HL-60/S4 (cell line): ENCODE results near the gene RFX3.

Experiments used
- in situ Hi-C: fragments of 300-500 bp; cut with MboI; formaldehyde crosslinking; loops from 2 replicates; pipeline ENCODE4 v1.14.3; 2022; ENCODE audit warnings: low sequenced_read_pairs

The RFX3 gene

GRCh38 chr9:3478549-3478953, 47.2 kb downstream of the RFX3 start:
- in situ Hi-C loops, result no loop called here

GRCh38 chr9:3477236-3477834, 48.5 kb downstream of the RFX3 start:
- in situ Hi-C loops, result no loop called here

- in situ Hi-C loops, result no loop called here
Observed at GRCh38 chr9:3475300-3476020, 50.3 kb downstream of the RFX3 start.

GRCh38 chr9:3474821-3475220, 51.0 kb downstream of the RFX3 start:
- in situ Hi-C loops, result loop anchor here (25.0 kb wide), 1 partner anchor 887 kb away; no protein-coding TSS in a partner anchor

DNA sequence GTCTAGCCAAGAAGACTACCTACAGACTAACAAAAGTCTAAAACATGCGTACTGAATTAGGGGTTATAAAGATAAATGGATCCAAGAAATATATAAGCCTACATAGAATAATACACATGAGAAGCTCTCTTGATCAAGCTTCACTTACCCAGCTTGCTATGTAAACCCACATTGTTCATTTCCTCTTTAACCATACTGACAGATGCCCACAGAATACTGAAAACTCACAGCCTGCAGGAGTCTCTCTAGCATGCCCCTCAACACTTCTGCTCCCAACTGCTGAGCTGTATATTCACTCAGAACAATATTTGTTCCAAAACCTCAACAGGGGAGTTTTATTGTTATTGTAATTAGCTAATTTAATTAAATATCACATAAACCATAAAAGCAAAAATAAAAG, 52.4 kb downstream of the RFX3 start:
- in situ Hi-C loops, result loop anchor here (25.0 kb wide), 1 partner anchor 889 kb away; no protein-coding TSS in a partner anchor

DNA sequence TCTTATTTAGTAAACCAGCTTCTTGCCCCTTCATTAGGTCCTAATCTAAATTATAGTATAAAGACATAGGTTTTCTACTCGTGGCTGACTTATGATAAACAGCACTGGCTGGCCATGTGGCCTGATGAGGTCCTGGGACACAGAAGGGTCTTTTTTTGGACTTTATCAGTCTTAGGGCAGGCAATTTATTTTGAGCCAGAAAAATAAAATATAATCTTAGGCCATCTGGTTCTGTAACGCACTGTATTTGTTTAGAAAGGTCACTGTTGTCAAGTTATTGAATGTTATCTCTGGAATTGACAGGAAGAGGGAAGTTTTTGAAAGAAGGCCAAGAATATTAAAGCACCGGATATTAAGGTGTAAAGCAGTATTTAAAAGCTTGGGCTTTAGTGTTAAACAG, 53.9 kb downstream of the RFX3 start:
- in situ Hi-C loops, result loop anchor here (25.0 kb wide), 1 partner anchor 890 kb away; no protein-coding TSS in a partner anchor

GRCh38 chr9:3468421-3469205, 57.2 kb downstream of the RFX3 start:
- in situ Hi-C loops, result loop anchor here (25.0 kb wide), 1 partner anchor 894 kb away; no protein-coding TSS in a partner anchor

- in situ Hi-C loops, result loop anchor here (25.0 kb wide), 1 partner anchor 895 kb away; no protein-coding TSS in a partner anchor
Observed at GRCh38 chr9:3467593-3468219, 58.1 kb downstream of the RFX3 start.

- in situ Hi-C loops, result loop anchor here (25.0 kb wide), 1 partner anchor 898 kb away; no protein-coding TSS in a partner anchor
Observed at GRCh38 chr9:3464033-3464638, 61.7 kb downstream of the RFX3 start.

DNA sequence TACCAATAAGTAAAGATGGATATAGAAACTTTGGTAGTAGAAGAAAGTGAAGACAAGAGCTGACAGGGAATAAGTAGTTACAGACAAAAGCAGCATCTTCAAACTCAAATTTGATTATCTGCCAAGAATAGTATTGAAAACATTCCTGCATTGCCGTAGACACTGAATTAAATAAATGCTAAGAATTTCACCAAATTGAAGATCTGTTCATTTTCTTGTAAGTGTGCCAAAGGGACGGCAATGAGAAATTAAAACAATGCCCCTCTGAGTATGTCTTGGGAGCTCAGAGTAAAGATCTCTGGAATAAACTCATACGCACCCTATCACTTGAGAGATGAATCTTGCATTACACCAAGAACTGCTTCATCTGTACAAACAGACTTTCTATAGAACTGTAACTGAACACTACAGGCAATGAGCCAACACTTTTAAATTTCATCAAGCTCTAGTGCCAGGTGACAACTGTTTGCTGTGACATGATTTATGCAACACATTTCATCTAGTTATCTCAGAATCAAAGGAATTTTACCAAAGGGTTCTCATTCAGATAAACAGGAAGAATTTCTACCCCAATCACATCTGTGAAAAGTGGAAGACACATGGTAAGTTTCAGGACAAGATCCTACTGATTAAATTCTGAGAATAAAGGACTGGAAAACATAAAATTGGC, 66.9 kb downstream of the RFX3 start:
- in situ Hi-C loops, result loop anchor here (25.0 kb wide), 1 partner anchor 903 kb away; no protein-coding TSS in a partner anchor

DNA sequence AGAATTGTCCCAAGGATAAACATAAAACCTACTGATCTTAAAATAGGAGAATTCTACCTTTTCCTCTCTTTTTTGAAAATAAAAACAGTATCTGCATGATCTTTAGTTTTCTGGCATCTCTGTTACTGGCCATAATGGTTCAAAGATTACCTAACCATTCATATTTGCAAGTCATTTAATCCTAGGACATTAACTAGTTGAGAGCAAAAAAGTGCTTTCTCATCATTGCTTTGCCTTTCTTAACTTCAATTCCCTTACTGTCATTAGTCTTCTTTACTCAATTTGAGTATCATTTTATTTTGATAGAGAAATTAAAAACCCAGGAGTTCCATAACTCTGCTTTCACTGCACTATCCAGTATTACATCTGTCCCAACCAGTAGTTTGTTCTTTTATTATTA, 68.6 kb downstream of the RFX3 start:
- in situ Hi-C loops, result loop anchor here (25.0 kb wide), 1 partner anchor 905 kb away; no protein-coding TSS in a partner anchor

- in situ Hi-C loops, result loop anchor here (25.0 kb wide), 1 partner anchor 907 kb away; no protein-coding TSS in a partner anchor
Observed at GRCh38 chr9:3455717-3456116, 70.1 kb downstream of the RFX3 start.

- in situ Hi-C loops, result loop anchor here (25.0 kb wide), 1 partner anchor 907 kb away; no protein-coding TSS in a partner anchor
Observed at GRCh38 chr9:3455094-3455493, 70.7 kb downstream of the RFX3 start.

GRCh38 chr9:3451956-3452355, 73.8 kb downstream of the RFX3 start:
- in situ Hi-C loops, result loop anchor here (25.0 kb wide), 1 partner anchor 910 kb away; no protein-coding TSS in a partner anchor

DNA sequence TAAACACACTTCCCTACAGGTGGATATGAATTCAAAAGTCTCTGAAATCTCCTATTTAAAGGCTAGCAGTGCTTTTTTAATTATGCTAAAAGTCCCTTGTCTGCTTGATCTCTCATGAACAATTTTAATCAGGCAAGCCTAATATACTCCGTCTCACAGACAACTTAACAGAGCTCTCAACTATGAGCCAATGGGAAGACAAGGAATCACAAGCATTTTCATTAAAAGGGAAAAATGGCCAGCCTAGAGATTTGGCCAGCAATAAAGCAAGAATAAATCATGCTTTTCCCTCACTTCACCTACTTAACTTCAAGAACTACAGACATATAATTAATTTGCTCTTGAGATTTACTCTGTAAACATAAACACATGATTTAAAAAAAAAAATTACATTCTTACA, 78.0 kb downstream of the RFX3 start:
- in situ Hi-C loops, result loop anchor here (25.0 kb wide), 2 partner anchors 210 to 585 kb away; no protein-coding TSS in a partner anchor

DNA sequence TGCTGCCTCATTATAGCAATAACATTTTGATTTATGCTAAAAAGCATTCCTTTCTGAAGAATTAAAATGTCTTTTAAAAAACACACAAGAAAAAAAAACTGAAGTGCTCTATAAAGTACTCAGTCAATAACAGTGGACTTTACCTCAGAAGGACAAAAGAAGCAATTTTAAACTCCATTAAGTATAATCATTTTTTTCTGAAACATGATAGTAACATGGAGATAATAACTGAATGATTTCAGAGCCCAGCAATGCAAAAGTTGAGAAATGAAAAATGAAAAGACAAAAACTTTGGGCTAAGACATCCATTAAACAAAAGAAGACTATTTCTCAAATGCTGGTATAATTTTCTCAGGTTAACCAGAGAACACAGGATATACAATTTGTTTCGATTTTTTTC, 78.7 kb downstream of the RFX3 start:
- in situ Hi-C loops, result loop anchor here (25.0 kb wide), 2 partner anchors 210 to 585 kb away; no protein-coding TSS in a partner anchor

- in situ Hi-C loops, result loop anchor here (25.0 kb wide), 2 partner anchors 209 to 584 kb away; no protein-coding TSS in a partner anchor
Observed at GRCh38 chr9:3446313-3446712, 79.5 kb downstream of the RFX3 start.

DNA sequence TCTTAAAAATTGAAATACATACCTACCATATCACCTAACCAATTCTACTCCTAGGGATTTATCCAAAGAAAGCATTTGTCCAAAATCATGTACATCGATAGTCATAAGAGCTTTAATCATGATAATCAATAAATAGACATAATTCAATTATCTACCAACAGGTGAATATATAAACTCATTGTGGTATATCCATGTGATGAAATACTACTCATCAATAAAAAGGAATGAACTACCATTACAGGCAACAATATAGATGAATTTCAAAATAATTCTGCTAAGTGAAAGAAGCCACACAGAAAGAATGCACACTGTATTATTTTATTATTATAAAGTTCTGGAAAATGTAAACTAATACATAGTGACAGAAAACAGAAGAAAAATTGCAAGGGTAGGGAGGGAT, 81.8 kb downstream of the RFX3 start:
- in situ Hi-C loops, result loop anchor here (25.0 kb wide), 2 partner anchors 207 to 582 kb away; no protein-coding TSS in a partner anchor

DNA sequence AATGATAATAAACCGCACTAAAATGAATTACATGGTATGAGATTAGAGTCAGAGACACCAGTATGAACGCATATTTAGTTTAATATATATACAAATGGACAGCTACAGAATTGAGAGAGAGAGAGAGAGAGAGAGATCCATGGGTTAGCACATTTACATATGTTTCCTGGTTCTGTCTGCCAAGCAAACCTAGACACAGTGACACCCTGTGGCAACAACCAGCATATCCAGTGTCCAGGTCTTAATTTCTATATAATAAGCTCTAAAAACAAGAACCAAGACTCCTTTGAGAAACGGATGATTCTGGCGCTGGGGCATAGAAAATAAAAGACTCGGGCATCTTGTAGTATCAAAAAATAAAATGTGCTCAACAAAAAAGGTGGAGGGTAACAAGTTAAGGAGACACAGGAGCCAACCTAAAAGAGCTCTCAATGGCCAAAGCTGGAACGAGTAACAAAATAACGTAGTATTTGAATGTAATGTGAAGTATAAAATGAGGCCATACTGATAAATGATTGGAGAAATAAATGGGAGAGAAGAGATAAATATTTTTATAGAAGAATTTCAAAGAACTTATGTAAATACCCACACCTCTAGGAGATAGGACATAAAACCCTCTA, 84.5 kb downstream of the RFX3 start:
- in situ Hi-C loops, result loop anchor here (25.0 kb wide), 2 partner anchors 204 to 579 kb away; no protein-coding TSS in a partner anchor
